NOMO-1 treated with DMSO at 0.1 percent for 48 hours (cell line): Measurements from ENCODE around the gene SCG3.
A peak's percentile ranks its signal among the peaks of the same experiment; 100 is the strongest.
"Not testable (repeated sequence)": the region's sequence is repeated elsewhere in the genome, so short reads cannot be mapped to it uniquely, and the experiment has no call there.

Experiments used
- DNase-seq: peaks from one replicate; lab custom pipeline; 2025; ENCODE audit not compliant: unreplicated experiment; lab: John Stamatoyannopoulos, UW

Gene SCG3

DNA sequence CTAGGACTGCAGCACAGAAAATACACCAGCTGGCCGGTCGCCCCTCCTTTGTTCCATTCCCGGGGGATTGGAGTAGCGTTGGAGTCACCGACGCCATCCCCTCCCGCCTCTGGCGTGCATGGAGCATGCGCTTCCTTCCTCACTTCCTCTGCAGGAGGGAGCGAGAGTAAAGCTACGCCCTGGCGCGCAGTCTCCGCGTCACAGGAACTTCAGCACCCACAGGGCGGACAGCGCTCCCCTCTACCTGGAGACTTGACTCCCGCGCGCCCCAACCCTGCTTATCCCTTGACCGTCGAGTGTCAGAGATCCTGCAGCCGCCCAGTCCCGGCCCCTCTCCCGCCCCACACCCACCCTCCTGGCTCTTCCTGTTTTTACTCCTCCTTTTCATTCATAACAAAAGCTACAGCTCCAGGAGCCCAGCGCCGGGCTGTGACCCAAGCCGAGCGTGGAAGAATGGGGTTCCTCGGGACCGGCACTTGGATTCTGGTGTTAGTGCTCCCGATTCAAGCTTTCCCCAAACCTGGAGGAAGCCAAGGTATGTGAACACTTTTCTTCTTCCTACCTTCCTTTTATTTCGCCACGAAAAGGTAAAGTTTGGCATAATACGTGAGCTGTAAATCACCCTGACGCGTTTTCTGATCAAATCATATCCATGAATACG is at the start of gene SCG3:
Gene SCG3 (plus strand): TSS at position 201 of the 661 bp plus-strand sequence. CDS start 253 bp downstream, at position 454.
- peak; percentile 78 for DNase-seq

DNA sequence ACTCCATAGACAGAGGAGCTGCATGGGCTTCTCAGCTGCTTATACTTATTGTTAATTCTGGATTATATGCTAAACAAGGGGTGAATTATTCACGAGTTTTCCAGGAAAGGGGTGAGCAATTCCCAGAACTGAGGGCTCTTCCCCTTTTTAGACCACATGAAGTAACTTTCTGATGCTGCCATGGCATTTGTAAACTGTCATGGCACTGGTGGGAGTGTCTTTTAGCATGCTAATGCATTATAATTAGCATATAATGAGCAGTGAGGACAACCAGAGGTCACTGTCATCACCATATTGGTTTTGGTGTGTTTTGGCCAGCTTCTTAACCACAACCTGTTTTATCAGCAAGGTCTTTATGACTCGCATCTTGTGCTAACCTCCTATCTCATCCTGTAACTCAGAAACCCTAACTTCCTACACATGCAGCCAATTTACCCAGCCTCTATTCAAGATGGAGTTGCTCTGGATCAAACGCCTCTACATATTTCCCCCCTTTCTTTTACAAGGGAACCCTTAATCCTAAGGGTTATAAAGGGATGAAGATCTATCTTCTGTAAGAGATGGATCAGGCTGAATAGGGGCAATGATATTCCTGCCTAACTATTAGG is 46.6 kb upstream of the SCG3 start:
- DNase-seq, result no peak

DNA sequence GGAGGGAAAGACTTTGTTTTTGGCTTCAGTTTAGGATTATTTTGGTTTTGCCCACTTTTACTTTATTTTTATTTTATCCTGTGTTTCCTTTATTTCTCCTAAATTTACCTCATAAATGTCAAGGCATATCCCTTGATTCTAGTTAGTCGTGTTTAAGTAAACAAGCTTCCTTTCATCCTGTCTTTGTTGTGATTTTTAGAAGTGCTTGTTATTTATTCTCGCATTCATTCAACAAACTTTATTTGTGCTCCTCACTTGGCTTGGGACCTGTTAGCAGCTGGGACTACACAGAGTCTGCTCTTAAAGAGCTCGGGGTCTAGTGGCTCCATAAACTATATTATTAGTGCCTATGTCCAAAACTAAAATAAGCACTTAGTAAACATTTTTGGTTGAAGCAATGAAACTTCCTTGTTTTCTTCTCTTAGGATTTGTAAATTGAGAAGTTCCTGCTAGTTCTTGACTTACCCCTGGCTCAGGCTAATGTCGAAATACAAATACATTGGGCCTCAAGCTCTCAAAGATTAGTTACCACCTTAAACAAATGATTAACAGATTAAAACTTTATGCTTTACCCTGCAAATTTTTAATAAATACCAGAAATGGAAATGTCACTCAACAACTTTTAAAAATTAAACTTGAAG is 39.7 kb upstream of the SCG3 start:
- DNase-seq, result no peak

DNA sequence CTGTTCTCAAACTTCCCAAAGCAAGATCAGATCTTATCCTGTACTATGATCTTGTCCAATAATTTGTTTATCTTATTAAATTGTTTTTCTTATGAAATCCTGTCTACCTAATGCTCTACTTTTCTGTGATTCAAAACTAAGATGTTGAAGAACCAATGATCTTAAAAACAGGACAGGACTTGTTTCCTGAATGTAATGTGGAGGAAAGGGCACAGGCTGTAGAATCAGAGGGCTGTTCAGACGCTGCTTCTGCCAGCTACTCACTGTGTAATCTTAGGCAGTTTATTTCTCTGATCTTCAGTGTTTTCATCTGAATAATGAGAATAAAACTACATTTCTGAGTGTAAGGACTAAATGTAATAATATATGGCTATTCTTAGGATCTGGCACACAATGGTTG is 38.6 kb upstream of the SCG3 start:
- no peak for DNase-seq

DNA sequence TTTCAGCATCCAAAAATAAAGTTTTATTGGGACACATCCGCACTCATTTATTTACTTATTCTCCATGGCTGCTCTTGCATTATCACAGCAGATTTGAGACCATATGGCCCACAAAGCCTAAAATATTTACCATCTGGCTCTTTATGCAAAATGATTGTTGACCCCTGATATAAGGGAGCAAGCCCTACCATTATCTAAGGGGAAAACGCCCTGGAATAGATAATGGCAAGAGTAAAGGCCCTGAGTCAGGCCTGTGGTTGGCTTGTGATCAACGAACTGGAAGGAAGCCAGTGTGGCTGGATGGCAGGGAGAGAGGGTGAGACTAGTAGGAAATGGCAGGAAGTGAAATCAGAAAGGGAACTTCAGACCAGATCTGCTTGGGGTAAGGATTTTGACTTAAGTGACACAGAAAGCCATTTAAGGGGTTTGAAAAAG is 34.2 kb upstream of the SCG3 start:
- peak; percentile 85 for DNase-seq

DNA sequence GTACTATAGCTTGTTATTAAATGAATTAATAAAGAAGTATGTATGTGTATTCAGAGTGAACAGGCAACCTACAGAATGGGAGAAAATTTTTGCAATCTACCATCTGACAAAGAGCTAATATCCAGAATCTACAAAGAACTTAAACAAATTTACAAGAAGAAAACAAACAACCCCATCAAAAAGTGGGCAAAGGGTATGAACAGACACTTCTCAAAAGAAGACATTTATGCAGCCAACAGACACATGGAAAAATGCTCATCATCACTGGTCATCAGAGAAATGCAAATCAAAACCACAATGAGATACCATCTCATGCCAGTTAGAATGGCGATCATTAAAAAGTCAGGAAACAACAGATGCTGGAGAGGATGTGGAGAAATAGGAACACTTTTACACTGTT is 33.2 kb upstream of the SCG3 start:
- not testable (repeated sequence) for DNase-seq

DNA sequence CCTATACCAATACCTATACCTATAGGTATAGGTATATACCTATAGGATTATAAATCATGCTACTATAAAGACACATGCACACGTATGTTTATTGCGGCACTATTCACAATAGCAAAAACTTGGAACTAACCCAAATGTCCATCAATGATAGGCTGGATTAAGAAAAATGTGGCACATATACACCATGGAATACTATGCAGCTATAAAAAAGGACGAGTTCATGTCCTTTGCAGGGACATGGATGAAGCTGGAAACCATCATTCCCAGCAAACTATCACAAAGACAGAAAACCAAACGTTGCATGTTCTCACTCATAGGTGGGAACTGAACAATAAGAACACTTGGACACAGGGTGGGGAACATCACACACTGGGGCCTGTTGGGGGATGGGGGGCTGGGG is 32.7 kb upstream of the SCG3 start:
- not testable (repeated sequence) for DNase-seq

DNA sequence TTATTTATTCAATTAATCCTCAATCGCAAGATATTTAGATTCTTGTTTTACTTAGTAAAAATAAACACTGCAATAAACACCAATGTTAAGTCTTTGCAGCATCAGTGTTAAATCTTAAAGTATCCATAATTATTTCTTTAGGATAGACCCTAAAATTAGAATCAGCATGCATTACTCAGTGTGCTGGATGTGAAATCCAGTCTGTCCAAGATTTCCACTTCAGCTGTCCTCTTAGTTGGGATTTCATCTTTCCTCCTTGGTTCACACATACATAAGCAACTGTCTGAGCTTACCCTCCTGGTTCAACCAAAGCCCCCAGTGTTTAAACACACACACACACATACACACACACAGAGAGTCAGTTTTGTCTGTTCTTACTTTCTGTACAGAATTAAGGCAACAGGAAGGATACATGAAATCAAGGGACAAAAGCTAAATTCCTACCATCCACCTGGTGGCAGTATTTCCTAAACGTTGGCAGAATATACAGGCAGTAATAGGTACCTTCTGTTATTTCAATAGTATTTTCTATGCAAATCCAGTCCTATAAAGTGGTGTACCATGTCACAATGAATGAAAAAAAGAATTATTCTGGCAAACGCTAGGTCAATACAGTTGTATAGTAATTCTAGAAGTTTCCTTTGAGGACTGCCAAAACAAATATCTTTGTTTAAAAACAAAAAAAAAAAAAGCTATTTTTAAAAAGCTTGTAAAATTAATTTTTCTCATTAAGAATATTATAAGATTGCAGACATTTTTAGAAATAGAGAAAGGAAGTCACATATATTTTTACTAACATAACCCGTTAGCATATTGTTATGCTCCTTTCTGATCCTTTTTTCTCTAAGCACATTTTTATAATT is 31.4 kb upstream of the SCG3 start:
- peak; percentile 81 for DNase-seq

DNA sequence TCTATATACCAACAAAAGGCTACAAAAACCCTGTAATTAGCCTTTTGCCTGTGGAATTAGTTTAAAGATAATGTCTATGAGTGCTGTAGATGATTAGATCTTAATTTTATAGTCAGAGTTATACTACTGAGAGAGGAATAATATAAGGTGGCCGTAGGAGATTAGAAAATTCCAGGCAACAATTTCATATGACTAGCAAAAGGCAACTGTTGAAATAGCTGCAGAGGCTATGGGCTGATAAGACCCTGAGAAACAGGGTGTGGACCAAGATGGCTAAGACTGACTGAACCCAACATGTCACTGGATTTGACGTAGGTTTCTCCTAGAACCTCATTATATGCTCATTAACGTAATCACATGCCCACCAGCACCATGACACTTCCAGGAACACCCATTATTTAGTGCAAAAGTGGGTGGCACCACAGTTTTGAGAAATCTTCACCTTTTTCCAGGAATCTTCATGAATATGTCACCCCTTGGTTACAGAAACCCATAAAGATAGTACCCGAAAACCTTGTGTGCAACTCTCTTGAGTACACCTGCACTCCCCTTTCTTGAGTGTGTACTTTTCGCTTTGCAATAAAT is 29.1 kb upstream of the SCG3 start:
- DNase-seq, result no peak

DNA sequence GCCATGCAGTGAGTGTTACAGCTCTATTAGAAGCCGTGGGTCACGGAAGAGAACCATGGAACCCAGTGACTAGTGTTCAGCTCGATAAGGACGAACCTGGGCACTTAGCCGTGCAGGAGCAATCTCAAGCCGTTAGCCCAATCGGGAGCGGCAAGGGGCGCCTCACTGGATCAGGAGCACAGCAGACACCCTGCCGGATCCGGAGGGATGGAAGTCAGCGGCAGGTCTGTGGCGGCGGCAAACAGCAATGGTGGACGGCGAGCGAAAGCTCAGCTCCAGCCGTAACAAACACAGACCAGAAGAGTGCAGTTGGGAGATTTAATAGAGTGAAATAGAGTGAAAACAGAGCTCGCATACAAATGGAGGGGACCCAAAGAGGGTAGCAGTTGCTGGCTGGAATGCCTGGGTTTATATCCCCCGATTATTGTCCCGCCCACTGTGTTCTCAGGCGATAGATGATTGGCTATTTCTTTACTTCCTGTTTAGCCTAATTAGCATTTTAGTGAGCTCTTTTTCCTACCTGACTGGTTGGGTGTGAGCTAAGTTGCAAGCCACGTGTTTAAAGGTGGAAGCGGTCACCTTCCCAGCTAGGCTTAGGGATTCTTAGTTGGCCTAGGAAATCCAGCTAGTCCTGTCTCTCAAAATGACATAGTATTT is 25.8 kb upstream of the SCG3 start:
- not testable (repeated sequence) for DNase-seq

DNA sequence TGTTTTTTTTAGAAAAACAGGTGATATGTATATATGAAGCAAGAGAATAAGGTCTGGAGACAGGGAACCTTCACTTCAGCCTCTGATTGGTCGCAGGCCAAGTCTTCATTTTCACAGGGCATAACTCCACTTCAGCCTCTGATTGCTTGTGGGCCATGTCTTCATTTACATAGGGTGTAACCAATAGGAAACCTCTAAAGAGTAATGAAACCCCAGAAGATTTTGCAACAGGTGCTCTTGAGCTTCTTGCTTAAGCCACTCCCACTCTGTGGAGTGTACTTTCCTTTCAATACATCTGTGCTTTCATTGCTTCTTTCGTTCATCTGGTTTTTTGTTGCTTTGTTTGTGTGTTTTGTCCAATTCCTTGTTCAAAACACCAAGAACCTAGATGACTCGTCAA is 22.6 kb upstream of the SCG3 start:
- DNase-seq, result peak; percentile 74

DNA sequence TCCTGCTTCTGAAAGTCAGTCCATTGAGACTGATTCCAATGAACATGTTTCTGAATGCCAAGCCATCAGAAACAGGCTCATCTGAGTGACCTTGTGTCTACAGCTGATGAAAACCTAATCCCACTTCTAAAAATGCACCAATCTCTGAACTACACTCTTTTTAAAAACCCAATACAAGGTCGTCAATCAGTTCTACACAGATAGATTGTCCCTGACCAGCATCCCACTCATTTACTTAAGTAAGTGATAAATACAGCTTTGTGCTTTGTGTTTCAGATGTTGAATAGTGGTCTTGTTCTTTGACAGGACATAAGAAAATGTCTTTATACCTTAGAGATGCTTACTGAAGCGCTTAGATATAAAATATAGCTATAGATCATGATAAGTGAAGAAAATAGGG is 20.2 kb upstream of the SCG3 start:
- no peak for DNase-seq

DNA sequence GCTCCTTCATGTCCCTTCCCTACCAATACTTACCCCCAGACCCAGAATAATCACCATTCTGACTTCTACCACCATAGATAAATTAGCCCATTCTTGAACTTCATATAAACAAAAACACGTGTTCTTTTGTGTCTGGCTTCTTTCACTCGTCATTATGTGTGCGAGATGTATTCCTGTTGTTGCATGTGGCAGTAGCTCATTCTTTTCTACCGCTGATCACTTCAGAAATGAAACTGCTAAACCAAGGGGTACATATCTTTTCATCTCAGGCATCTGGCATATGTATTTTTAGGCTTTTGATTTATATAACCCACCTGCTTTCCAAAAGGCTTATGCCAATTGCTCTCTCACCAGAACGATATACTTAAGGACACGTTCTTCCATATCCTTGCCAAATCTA is 13.8 kb upstream of the SCG3 start:
- no peak for DNase-seq

DNA sequence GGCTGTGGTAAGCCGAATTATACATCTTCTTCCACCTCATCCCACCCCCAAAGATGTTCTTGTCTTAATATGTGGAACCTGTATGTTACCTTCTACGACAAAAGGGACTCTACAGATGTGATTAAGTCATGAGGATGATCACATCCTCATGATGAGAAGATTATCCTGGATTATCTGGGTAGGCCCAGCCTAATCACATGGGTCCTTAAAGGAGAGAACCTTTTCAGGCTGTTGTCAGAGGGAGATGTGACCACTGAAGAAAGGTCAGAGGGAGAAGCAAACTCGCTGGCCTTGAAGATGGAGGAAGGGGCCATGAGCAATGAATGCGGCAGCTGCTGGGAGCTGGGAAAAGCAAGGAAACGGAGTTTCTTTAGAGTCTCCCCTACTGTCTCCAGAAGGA is 12.9 kb upstream of the SCG3 start:
- DNase-seq, result no peak

DNA sequence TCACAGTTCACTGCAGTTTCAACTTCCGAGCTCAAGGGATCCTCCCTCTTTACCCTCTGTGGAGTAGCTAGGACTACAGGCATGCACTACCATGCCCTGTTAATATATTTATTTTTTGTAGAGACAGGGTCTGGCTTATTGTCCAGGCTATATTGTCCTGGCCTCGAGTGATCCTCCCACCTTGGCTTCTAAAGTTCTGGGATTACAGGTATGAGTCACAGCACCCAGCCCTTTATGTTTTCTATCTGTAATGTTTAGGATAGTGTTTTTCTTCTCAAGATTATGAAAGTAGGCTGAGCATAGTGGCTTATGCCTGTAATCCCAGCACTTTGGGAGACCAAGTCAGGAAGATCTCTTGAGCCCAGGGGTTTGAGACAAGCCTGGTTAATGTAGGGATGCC is 11.9 kb upstream of the SCG3 start:
- DNase-seq, result no peak

DNA sequence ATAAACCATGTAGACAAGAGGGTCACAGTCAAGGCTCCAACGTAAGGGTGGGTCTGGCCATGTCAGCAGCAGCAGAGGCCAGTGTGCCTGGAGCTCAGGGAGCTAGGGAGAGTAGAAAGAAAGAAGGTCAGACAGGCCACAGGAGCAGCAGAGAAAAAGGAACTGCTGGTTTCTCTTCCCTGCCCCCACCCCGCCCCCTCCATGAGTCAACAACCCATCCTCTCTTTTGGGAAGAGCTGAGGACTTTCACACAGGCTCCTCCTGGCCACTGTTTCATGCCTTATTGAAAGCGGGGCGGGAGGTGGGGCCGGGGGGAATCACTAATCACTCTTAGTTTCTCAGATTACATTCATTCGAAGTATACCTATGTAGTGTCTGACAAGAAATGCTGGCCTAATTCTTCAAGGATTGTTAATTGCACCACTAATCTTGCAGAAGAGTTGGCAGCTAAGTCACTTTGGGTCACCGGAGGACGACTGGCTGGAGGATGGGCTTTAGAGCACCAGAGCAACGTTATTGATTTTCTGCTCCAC is 9.1 kb upstream of the SCG3 start:
- peak; percentile 41 for DNase-seq

DNA sequence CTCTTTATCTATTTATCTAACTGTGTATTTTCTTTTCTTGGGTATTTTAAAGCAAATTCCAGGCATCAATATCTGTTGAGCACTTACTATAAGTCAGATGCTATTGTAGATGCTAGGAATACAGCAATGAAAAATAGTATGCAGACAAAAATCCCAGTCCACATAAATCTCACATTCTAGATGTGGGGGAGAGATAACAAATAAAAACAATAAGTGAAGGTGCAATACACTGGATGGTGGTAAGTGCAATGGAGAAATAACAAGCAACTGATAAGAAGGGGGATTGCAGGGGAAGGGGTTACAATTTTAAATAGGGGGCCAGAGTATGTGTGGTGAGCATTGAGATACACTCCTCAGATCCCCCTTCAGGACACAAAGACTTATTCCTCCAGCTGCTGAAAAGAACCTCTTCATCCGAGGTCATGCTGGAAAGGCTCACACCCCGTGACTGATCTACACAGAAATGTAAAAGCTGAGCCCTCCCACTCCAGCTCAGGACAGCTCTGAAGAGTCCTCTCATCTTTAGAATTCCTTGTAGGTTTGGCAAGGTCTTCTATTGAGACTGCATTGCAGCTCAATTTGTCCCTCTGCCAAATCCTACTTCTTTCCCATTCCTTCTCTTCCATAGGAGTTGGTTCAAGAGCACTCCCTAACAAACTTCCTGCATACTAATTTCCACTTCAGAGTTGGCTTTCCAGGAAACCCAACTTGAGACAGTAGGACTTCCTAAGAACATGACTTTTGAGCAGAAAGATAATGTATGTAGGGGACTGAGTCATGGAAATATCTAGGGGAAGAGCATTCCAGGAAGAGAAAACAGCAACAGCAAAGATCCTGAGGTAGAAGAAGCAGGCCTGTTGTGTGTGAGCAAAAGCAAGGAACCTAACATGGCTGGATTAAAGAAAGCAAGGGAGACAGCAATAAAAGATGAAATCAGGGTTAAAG is 8.1 kb upstream of the SCG3 start:
- DNase-seq, result no peak

DNA sequence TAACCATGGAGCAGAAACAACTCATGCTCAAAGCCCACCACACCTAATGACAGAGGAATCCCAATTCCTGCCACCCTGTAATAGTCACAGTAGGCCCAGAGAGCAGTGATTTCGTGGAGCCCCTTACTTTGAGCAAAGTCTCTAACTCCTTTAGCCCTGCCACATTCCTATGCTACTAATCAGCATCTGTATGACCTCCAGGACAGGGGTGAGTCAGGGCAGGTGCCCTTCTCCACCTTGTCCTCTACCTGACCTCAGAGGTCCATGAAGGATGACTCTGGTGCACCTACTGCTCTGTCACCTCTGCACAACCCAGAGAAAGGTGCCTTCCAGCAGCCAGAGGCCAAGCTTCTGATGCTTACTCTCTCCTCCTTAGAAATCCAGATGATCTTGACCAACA is 6.1 kb upstream of the SCG3 start:
- no peak for DNase-seq

DNA sequence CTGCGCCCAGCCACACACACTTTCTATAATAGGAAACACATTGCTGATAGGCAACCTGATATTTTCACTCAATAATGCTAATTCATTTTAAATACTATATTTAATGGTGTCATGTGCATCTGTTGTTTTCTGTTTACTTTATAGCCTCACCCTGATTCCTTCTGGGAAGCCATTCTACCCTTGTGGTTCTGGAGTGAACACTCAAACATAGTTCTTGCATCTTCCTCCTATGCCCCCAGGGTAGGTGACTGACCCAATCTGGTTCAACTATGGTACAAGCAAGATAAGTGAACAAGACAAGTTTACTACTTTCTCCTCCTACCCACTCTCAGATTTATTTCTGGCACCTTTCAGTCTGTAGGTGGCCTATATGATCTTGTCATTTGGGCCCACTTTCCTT is 4.3 kb upstream of the SCG3 start:
- no peak for DNase-seq
